KBM-7 (cell line): ENCODE data around the gene KIF26A.

Experiments used
- DNase-seq: peaks from one replicate; pipeline ENCODE4 v3.0.0-alpha.2; 2015
- in situ Hi-C: fragments of 300-500 bp; cut with MboI; formaldehyde crosslinking; loops from 2 replicates; pipeline ENCODE4 v1.14.3; 2020; ENCODE audit warnings: low sequenced_read_pairs, low pct_unique_long_range_greater_than_20kb, mixed read lengths

Gene KIF26A

GRCh38 chr14:104110491-104111209, 27.7 kb upstream of the KIF26A start:
- in situ Hi-C loops: no loop called here
- DNase-seq: no peak

- DNase-seq: no peak
- in situ Hi-C loops: no loop called here
Observed at GRCh38 chr14:104111301-104112112, 26.9 kb upstream of the KIF26A start.

GRCh38 chr14:104112113-104112505, 26.3 kb upstream of the KIF26A start:
- in situ Hi-C loops: no loop called here
- no peak for DNase-seq

- no peak for DNase-seq
- in situ Hi-C loops: no loop called here
Observed at GRCh38 chr14:104112609-104113571, 25.5 kb upstream of the KIF26A start.

GRCh38 chr14:104113631-104114420, 24.6 kb upstream of the KIF26A start:
- in situ Hi-C loops: no loop called here

GRCh38 chr14:104114421-104115130, 23.8 kb upstream of the KIF26A start:
- no peak for DNase-seq
- in situ Hi-C loops: no loop called here

More at GRCh38 chr14:104113631-104114420, 24.6 kb upstream of the KIF26A start:
- no peak for DNase-seq

- in situ Hi-C loops: no loop called here
- no peak for DNase-seq
Observed at GRCh38 chr14:104115131-104115600, 23.2 kb upstream of the KIF26A start.

GRCh38 chr14:104115691-104116287, 22.6 kb upstream of the KIF26A start:
- in situ Hi-C loops: no loop called here

GRCh38 chr14:104116288-104116755, 22.1 kb upstream of the KIF26A start:
- no peak for DNase-seq
- in situ Hi-C loops: no loop called here

More at GRCh38 chr14:104115691-104116287, 22.6 kb upstream of the KIF26A start:
- no peak for DNase-seq

- in situ Hi-C loops: no loop called here
- no peak for DNase-seq
Observed at GRCh38 chr14:104116756-104117340, 21.5 kb upstream of the KIF26A start.

GRCh38 chr14:104117341-104118005, 20.9 kb upstream of the KIF26A start:
- in situ Hi-C loops: no loop called here
- no peak for DNase-seq

- in situ Hi-C loops: no loop called here
- DNase-seq: no peak
Observed at GRCh38 chr14:104118006-104118844, 20.2 kb upstream of the KIF26A start.

- in situ Hi-C loops: no loop called here
- DNase-seq: no peak
Observed at GRCh38 chr14:104119119-104119487, 19.3 kb upstream of the KIF26A start.

- no peak for DNase-seq
- in situ Hi-C loops: no loop called here
Observed at GRCh38 chr14:104119488-104120251, 18.7 kb upstream of the KIF26A start.

GRCh38 chr14:104120281-104120741, 18.1 kb upstream of the KIF26A start:
- DNase-seq: no peak
- in situ Hi-C loops: no loop called here
